ENCODE results near the gene KRTAP6-2. TPM values are rescaled to one million over a fixed set of nuclear protein-coding genes. Genes with fewer than 3 reads are reported as not detected.

KRTAP6-2 gene
- polyA plus RNA-seq, 2 of the 4 experiments (the other 2 are of a cell fraction) = not detected

DNA sequence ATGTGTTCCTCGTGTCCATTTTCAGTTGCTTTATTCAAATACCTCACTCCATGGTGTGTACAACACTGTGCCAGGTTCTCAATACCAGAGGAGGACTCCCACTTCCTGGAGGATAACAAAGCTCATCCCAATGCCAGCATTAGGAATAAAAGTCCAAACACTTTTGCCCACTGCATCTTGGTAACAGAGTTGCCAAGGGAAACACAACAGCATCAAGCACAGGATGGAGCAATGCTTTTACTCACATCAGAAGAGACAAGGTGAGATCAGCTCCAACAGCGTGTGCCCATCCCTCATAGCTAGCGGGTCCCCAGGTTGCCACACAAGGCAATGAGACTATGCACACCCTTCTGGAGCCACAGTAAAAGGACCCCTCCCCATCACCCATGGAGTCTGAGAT lies 24.7 kb upstream of the KRTAP6-2 start:
- no peak overlapping the region for H3K4me3 ChIP-seq
- H3K27ac ChIP-seq = no peak overlapping the region
- H3K4me2 ChIP-seq = no peak overlapping the region
- no peaks in the 10 kb centered on the region for H3K4me1 ChIP-seq
- FAIRE-seq = no peak
- ChIA-PET POLR2A (no interaction called here), CTCF (no interaction called here)
- 0% methylated on average over 3 of the region's 3 CpGs for WGBS (ENCODE audit: missing lambda C conversion rate)
- no peaks in the 10 kb centered on the region for H3K9me3 ChIP-seq
- DNase-seq (ENCODE audit: low read depth in 1 of 2, low spot score in 1 of 2) = no peak
- no peak for ATAC-seq
- no peak for TF ChIP-seq SMC3 (IDR thresholded peaks at IDR 0.05)
- no peak for TF ChIP-seq MAZ (IDR thresholded peaks at IDR 0.05; ENCODE audit: borderline replicate concordance, low read depth, low read length)
- no peak for TF ChIP-seq MYC (IDR thresholded peaks at IDR 0.05; ENCODE audit: borderline replicate concordance, low read length)
- no peak for TF ChIP-seq NFE2L2 (conservative IDR thresholded peaks at IDR 0.05; ENCODE audit: low read length)
- no peak for TF ChIP-seq RFX5 (IDR thresholded peaks at IDR 0.05)
- no peak for TF ChIP-seq ZSCAN20 (CRISPR knock-in tag; IDR thresholded peaks at IDR 0.05)
- TF ChIP-seq EHF (CRISPR knock-in tag; IDR thresholded peaks at IDR 0.05) = no peak
- no peak for TF ChIP-seq ZC3H11A (IDR thresholded peaks at IDR 0.05)
- no peak for TF ChIP-seq HDAC2 (IDR thresholded peaks at IDR 0.05)
- no peak for TF ChIP-seq JUNB (IDR thresholded peaks at IDR 0.05)
- no peak for TF ChIP-seq CHD2 (IDR thresholded peaks at IDR 0.05; ENCODE audit: low read length, partially characterized antibody)
- no peak for TF ChIP-seq PBX3 (IDR thresholded peaks at IDR 0.05)

- no peak for TF ChIP-seq CHD4 (IDR thresholded peaks at IDR 0.05; ENCODE audit: borderline replicate concordance)
- TF ChIP-seq ZFP36 (IDR thresholded peaks at IDR 0.05; ENCODE audit: borderline replicate concordance, partially characterized antibody) = no peak
- TF ChIP-seq, protein P1, sequence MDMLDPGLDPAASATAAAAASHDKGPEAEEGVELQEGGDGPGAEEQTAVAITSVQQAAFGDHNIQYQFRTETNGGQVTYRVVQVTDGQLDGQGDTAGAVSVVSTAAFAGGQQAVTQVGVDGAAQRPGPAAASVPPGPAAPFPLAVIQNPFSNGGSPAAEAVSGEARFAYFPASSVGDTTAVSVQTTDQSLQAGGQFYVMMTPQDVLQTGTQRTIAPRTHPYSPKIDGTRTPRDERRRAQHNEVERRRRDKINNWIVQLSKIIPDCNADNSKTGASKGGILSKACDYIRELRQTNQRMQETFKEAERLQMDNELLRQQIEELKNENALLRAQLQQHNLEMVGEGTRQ (IDR thresholded peaks at IDR 0.05) = no peak
- no peak for TF ChIP-seq FOSL2 (IDR thresholded peaks at IDR 0.05)
- no peak for TF ChIP-seq FOSL2 (CRISPR knock-in tag; IDR thresholded peaks at IDR 0.05)
- TF ChIP-seq, protein P2, sequence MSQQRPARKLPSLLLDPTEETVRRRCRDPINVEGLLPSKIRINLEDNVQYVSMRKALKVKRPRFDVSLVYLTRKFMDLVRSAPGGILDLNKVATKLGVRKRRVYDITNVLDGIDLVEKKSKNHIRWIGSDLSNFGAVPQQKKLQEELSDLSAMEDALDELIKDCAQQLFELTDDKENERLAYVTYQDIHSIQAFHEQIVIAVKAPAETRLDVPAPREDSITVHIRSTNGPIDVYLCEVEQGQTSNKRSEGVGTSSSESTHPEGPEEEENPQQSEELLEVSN (IDR thresholded peaks at IDR 0.05; ENCODE audit: borderline replicate concordance, low read depth) = no peak
- no peak for TF ChIP-seq ZC3H11A (IDR thresholded peaks at IDR 0.05)
- TF ChIP-seq HOXB13 (CRISPR knock-in tag; IDR thresholded peaks at IDR 0.05; ENCODE audit: low read depth) = no peak
- TF ChIP-seq, protein P3, sequence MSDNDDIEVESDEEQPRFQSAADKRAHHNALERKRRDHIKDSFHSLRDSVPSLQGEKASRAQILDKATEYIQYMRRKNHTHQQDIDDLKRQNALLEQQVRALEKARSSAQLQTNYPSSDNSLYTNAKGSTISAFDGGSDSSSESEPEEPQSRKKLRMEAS (IDR thresholded peaks at IDR 0.05) = no peak
- no peak for TF ChIP-seq HOXB5 (CRISPR knock-in tag; IDR thresholded peaks at IDR 0.05)
- no peak for TF ChIP-seq PBX3 (IDR thresholded peaks at IDR 0.05)
- no peak for TF ChIP-seq KDM5A (IDR thresholded peaks at IDR 0.05)
- TF ChIP-seq BCL3 (IDR thresholded peaks at IDR 0.05) = no peak
- no peak for TF ChIP-seq GATA3 (IDR thresholded peaks at IDR 0.05; ENCODE audit: borderline replicate concordance)
- TF ChIP-seq HDAC2 (IDR thresholded peaks at IDR 0.05) = no peak
- no peak for TF ChIP-seq RFX5 (IDR thresholded peaks at IDR 0.05)
- TF ChIP-seq FOSB (CRISPR knock-in tag; IDR thresholded peaks at IDR 0.05) = no peak
- TF ChIP-seq CEBPB (IDR thresholded peaks at IDR 0.05) = no peak
- no peak for TF ChIP-seq MAFK (IDR thresholded peaks at IDR 0.05; ENCODE audit: partially characterized antibody)
- TF ChIP-seq EHMT2 (IDR thresholded peaks at IDR 0.05; ENCODE audit: low read depth) = no peak
- TF ChIP-seq MAZ (IDR thresholded peaks at IDR 0.05; ENCODE audit: borderline replicate concordance, low read depth, low read length) = no peak
- DNase-seq (ENCODE audit: low read depth in 1 of 2, low spot score in 1 of 2) (no peak), ATAC-seq (no peak), FAIRE-seq (no peak)
- ChIA-PET CTCF (no interaction called here), POLR2A (no interaction called here)
- Histone ChIP-seq H3K27ac (no peak within 1 kb of the TSS), H3K9me3 (no peaks in the 10 kb centered on the region), H3K4me1 (no peaks in the 10 kb centered on the region), H3K4me3 (no peak within 1 kb of the TSS), H3K4me2 (no peak within 1 kb of the TSS)
- 2% methylated on average over 3 of the region's 3 CpGs for WGBS (ENCODE audit: missing lambda C conversion rate)
Observed at GRCh38 chr21:30620522-30620921, 21.8 kb upstream of the KRTAP6-2 start, which contains the start of gene KRTAP20-4. Gene KRTAP20-4, plus strand, starts transcription at chr21:30620627.
